ENCODE data around the gene BARHL2. TPM values are rescaled to one million over a fixed set of nuclear protein-coding genes. Genes with fewer than 3 reads are reported as not detected.

BARHL2 gene
- total RNA-seq, 1 donor from 2014 or later, result not detected

- Mint-ChIP-seq H3K27ac (ENCODE audit: unreplicated experiment) (no peak overlapping the region), H3K27me3 (ENCODE audit: low read depth) (peaks cover 77% of the 10 kb centered on the region), H3K4me3 (ENCODE audit: unreplicated experiment) (no peak overlapping the region), H3K9me3 (ENCODE audit: low read depth) (no peaks in the 10 kb centered on the region), H3K36me3 (ENCODE audit: low read depth) (peaks cover 1% of the 10 kb centered on the region), H3K4me1 (ENCODE audit: low read depth) (peaks cover 18% of the 10 kb centered on the region)
- TF ChIP-seq CTCF (IDR thresholded peaks at IDR 0.05), result no peak
- no peak for DNase-seq (ENCODE audit: low spot score)
Measured at GRCh38 chr1:90731382-90732050, 14.4 kb upstream of the BARHL2 start.

- no peak for DNase-seq (ENCODE audit: low spot score)
- Mint-ChIP-seq H3K4me3 (ENCODE audit: unreplicated experiment) (peak overlapping the region; percentile 41), H3K4me1 (ENCODE audit: low read depth) (peaks cover 29% of the 10 kb centered on the region), H3K9me3 (ENCODE audit: low read depth) (no peaks in the 10 kb centered on the region), H3K36me3 (ENCODE audit: low read depth) (peaks cover 5% of the 10 kb centered on the region), H3K27ac (ENCODE audit: unreplicated experiment) (no peak overlapping the region), H3K27me3 (ENCODE audit: low read depth) (peaks cover 84% of the 10 kb centered on the region)
- no peak for TF ChIP-seq CTCF (IDR thresholded peaks at IDR 0.05)
Measured at GRCh38 chr1:90730243-90731022, 13.3 kb upstream of the BARHL2 start.

- Mint-ChIP-seq H3K27me3 (ENCODE audit: low read depth) (peaks cover 84% of the 10 kb centered on the region), H3K36me3 (ENCODE audit: low read depth) (peaks cover 5% of the 10 kb centered on the region), H3K27ac (ENCODE audit: unreplicated experiment) (no peak overlapping the region), H3K4me3 (ENCODE audit: unreplicated experiment) (no peak overlapping the region), H3K4me1 (ENCODE audit: low read depth) (peaks cover 34% of the 10 kb centered on the region), H3K9me3 (ENCODE audit: low read depth) (no peaks in the 10 kb centered on the region)
- peak; percentile 63 for TF ChIP-seq CTCF (IDR thresholded peaks at IDR 0.05)
- DNase-seq (ENCODE audit: low spot score), result no peak
Measured at GRCh38 chr1:90729504-90730242, 12.6 kb upstream of the BARHL2 start.

GRCh38 chr1:90728502-90729287, 11.6 kb upstream of the BARHL2 start:
- Mint-ChIP-seq H3K4me1 (ENCODE audit: low read depth) (peaks cover 34% of the 10 kb centered on the region), H3K36me3 (ENCODE audit: low read depth) (peaks cover 5% of the 10 kb centered on the region), H3K27me3 (ENCODE audit: low read depth) (peaks cover 85% of the 10 kb centered on the region), H3K9me3 (ENCODE audit: low read depth) (no peaks in the 10 kb centered on the region), H3K27ac (ENCODE audit: unreplicated experiment) (no peak overlapping the region), H3K4me3 (ENCODE audit: unreplicated experiment) (no peak overlapping the region)
- DNase-seq (ENCODE audit: low spot score), result no peak
- no peak for TF ChIP-seq CTCF (IDR thresholded peaks at IDR 0.05)
